ENCODE results near the gene MAML3.

MAML3 gene

GRCh38 chr4:139826426-139826825 lies 327.6 kb downstream of the MAML3 start:
- peak; percentile 46 for DNase-seq

GRCh38 chr4:139825523-139826014 lies 328.4 kb downstream of the MAML3 start:
- peak; percentile 35 for DNase-seq

- DNase-seq, result no peak
Measured at GRCh38 chr4:139824882-139825522, 329.0 kb downstream of the MAML3 start.

- no peak for DNase-seq
Measured at GRCh38 chr4:139823746-139824145, 330.2 kb downstream of the MAML3 start.

GRCh38 chr4:139823345-139823744 lies 330.6 kb downstream of the MAML3 start:
- DNase-seq, result peak; percentile 79

- DNase-seq, result no peak
Measured at GRCh38 chr4:139822391-139822790, 331.6 kb downstream of the MAML3 start.

GRCh38 chr4:139819082-139819481 lies 334.9 kb downstream of the MAML3 start:
- DNase-seq, result no peak

GRCh38 chr4:139817657-139818452 lies 336.1 kb downstream of the MAML3 start:
- no peak for DNase-seq

GRCh38 chr4:139816856-139817255 lies 337.1 kb downstream of the MAML3 start:
- no peak for DNase-seq

- DNase-seq, result peak; percentile 72
Measured at GRCh38 chr4:139815778-139816601, 338.0 kb downstream of the MAML3 start.

- peak; percentile 44 for DNase-seq
Measured at GRCh38 chr4:139814323-139815015, 339.5 kb downstream of the MAML3 start.

GRCh38 chr4:139813881-139814280 lies 340.1 kb downstream of the MAML3 start:
- DNase-seq, result no peak

- DNase-seq, result no peak
Measured at GRCh38 chr4:139810710-139811109, 343.3 kb downstream of the MAML3 start.

GRCh38 chr4:139809757-139810140 lies 344.2 kb downstream of the MAML3 start:
- no peak for DNase-seq

- peak; percentile 34 for DNase-seq
Measured at GRCh38 chr4:139808808-139809756, 344.9 kb downstream of the MAML3 start.

GRCh38 chr4:139808381-139808807 lies 345.6 kb downstream of the MAML3 start:
- no peak for DNase-seq

GRCh38 chr4:139807483-139807882 lies 346.5 kb downstream of the MAML3 start:
- DNase-seq, result no peak

GRCh38 chr4:139806929-139807328 lies 347.1 kb downstream of the MAML3 start:
- DNase-seq, result no peak

- DNase-seq, result no peak
Measured at GRCh38 chr4:139802931-139803330, 351.1 kb downstream of the MAML3 start.

GRCh38 chr4:139802488-139802887 lies 351.5 kb downstream of the MAML3 start:
- DNase-seq, result no peak

- no peak for DNase-seq
Measured at GRCh38 chr4:139801895-139802294, 352.1 kb downstream of the MAML3 start.

- no peak for DNase-seq
Measured at GRCh38 chr4:139800082-139800481, 353.9 kb downstream of the MAML3 start.

Measured in NCI-H2227 treated with DMSO at 0.1 percent for 48 hours (cell line).